ENCODE data around the gene NHERF1. TPM values are rescaled to one million over a fixed set of nuclear protein-coding genes. Genes with fewer than 3 reads are reported as not detected.
A peak's percentile ranks its signal among the peaks of the same experiment; 100 is the strongest.

The NHERF1 gene
- total RNA-seq, 2 experiments from 2014 or later: 68.4 to 72.4 TPM

GRCh38 chr17:74768763-74769114, 20.3 kb downstream of the NHERF1 start:
- Mint-ChIP-seq H3K4me3 (no peak overlapping the region), H3K4me1 (ENCODE audit: low read depth) (peaks cover 25% of the 10 kb centered on the region), H3K9me3 (no peaks in the 10 kb centered on the region), H3K27ac (peak overlapping the region; percentile 81), H3K27me3 (no peaks in the 10 kb centered on the region), H3K36me3 (ENCODE audit: low read depth) (peaks cover 86% of the 10 kb centered on the region)
- Histone ChIP-seq H3K36me3 (ENCODE audit: insufficient read depth, low read length) (peaks cover 96% of the 10 kb centered on the region), H3K4me3 (ENCODE audit: low read length) (no peak overlapping the region), H3K9me3 (ENCODE audit: control insufficient read depth in 1 of 2, insufficient read depth in 1 of 2, low read length in 2 of 2) (no peaks in the 10 kb centered on the region), H3K27me3 (ENCODE audit: control insufficient read depth in 1 of 2, insufficient read depth in 2 of 2, low read length in 2 of 2) (no peaks in the 10 kb centered on the region), H3K4me1 (ENCODE audit: insufficient read depth, low read length) (peaks cover 54% of the 10 kb centered on the region), H3K27ac (ENCODE audit: low read depth in 1 of 2, low read length in 2 of 2) (peak overlapping the region in 1 of 2 donors; percentile 31)
- no peak for TF ChIP-seq CTCF (IDR thresholded peaks at IDR 0.05)
- ATAC-seq (ENCODE audit: poor library complexity): no peak
- ChIA-PET POLR2A (interaction anchor here (1.2 to 3.7 kb wide), 5 partner anchors 11 to 111 kb away, joined by 4 to 35 read pairs (median 22); partner anchors contain the start of genes NHERF1 and RAB37), CTCF (interaction anchor here (1.3 to 3.2 kb wide), 3 partner anchors 20 to 111 kb away, joined by 4 to 29 read pairs (median 23); partner anchors contain the start of gene RAB37)
- intact Hi-C loops (cut with DNase I, micrococcal nuclease): no loop called here
- DNase-seq: no peak

GRCh38 chr17:74769266-74769855, 20.9 kb downstream of the NHERF1 start:
- Mint-ChIP-seq H3K4me3 (peak overlapping the region; percentile 20), H3K4me1 (ENCODE audit: low read depth) (peaks cover 30% of the 10 kb centered on the region), H3K9me3 (no peaks in the 10 kb centered on the region), H3K27me3 (no peaks in the 10 kb centered on the region), H3K36me3 (ENCODE audit: low read depth) (peaks cover 86% of the 10 kb centered on the region), H3K27ac (peak overlapping the region; percentile 81)
- ChIA-PET CTCF (interaction anchor here (1.3 to 3.2 kb wide), 4 partner anchors 20 to 112 kb away, joined by 4 to 39 read pairs (median 26); partner anchors contain the start of gene RAB37), POLR2A (interaction anchor here (0.6 to 3.7 kb wide), 8 partner anchors 10 to 1008 kb away, joined by 3 to 35 read pairs (median 4); partner anchors contain the start of genes NHERF1 and RAB37)
- Histone ChIP-seq H3K4me3 (ENCODE audit: low read length) (no peak overlapping the region), H3K36me3 (ENCODE audit: insufficient read depth, low read length) (peaks cover 93% of the 10 kb centered on the region), H3K4me1 (ENCODE audit: insufficient read depth, low read length) (peaks cover 50% of the 10 kb centered on the region), H3K27me3 (ENCODE audit: control insufficient read depth in 1 of 2, insufficient read depth in 2 of 2, low read length in 2 of 2) (no peaks in the 10 kb centered on the region), H3K9me3 (ENCODE audit: control insufficient read depth in 1 of 2, insufficient read depth in 1 of 2, low read length in 2 of 2) (no peaks in the 10 kb centered on the region), H3K27ac (ENCODE audit: low read depth in 1 of 2, low read length in 2 of 2) (peak overlapping the region in 1 of 2 donors; percentile 15)
- no peak for ATAC-seq (ENCODE audit: poor library complexity)
- intact Hi-C loops (cut with DNase I, micrococcal nuclease): no loop called here
- no peak for DNase-seq
- TF ChIP-seq CTCF (IDR thresholded peaks at IDR 0.05): no peak

GRCh38 chr17:74769856-74770497, 21.5 kb downstream of the NHERF1 start:
- intact Hi-C loops (cut with DNase I, micrococcal nuclease): loop anchor here (1.0 kb wide), 2 partner anchors 26 to 113 kb away; no protein-coding TSS in a partner anchor
- H3K27ac Mint-ChIP-seq: peak overlapping the region; percentile 81
- ChIA-PET CTCF (interaction anchor here (1.2 to 3.2 kb wide), 10 partner anchors 10 to 112 kb away, joined by 3 to 39 read pairs (median 10); partner anchors contain the start of gene RAB37), POLR2A (interaction anchor here (0.6 to 3.7 kb wide), 14 partner anchors 10 to 1008 kb away, joined by 3 to 35 read pairs (median 6); partner anchors contain the start of genes NHERF1 and RAB37)
- Histone ChIP-seq H3K4me1 (ENCODE audit: insufficient read depth, low read length) (peaks cover 56% of the 10 kb centered on the region), H3K27ac (ENCODE audit: low read depth in 1 of 2, low read length in 2 of 2) (no peak overlapping the region), H3K9me3 (ENCODE audit: control insufficient read depth in 1 of 2, insufficient read depth in 1 of 2, low read length in 2 of 2) (no peaks in the 10 kb centered on the region), H3K4me3 (ENCODE audit: low read length) (no peak overlapping the region), H3K36me3 (ENCODE audit: insufficient read depth, low read length) (peaks cover 87% of the 10 kb centered on the region), H3K27me3 (ENCODE audit: control insufficient read depth in 1 of 2, insufficient read depth in 2 of 2, low read length in 2 of 2) (no peaks in the 10 kb centered on the region)
- peak; percentile 8 for ATAC-seq (ENCODE audit: poor library complexity)
- H3K27me3 Mint-ChIP-seq: no peaks in the 10 kb centered on the region
- no peak for DNase-seq
- TF ChIP-seq CTCF (IDR thresholded peaks at IDR 0.05): no peak
- H3K4me1 Mint-ChIP-seq (ENCODE audit: low read depth): peaks cover 30% of the 10 kb centered on the region
- no peak overlapping the region for H3K4me3 Mint-ChIP-seq
- peaks cover 80% of the 10 kb centered on the region for H3K36me3 Mint-ChIP-seq (ENCODE audit: low read depth)
- H3K9me3 Mint-ChIP-seq: no peaks in the 10 kb centered on the region

Measured in CD4-positive, alpha-beta T cell (primary cell).